ENCODE measurements around the gene TMCC1.
"Not testable (repeated sequence)": the region's sequence is repeated elsewhere in the genome, so short reads cannot be mapped to it uniquely, and the experiment has no call there.

Gene TMCC1

GRCh38 chr3:129859272-129859671, 34.2 kb downstream of the TMCC1 start:
- TF ChIP-seq, protein P1, sequence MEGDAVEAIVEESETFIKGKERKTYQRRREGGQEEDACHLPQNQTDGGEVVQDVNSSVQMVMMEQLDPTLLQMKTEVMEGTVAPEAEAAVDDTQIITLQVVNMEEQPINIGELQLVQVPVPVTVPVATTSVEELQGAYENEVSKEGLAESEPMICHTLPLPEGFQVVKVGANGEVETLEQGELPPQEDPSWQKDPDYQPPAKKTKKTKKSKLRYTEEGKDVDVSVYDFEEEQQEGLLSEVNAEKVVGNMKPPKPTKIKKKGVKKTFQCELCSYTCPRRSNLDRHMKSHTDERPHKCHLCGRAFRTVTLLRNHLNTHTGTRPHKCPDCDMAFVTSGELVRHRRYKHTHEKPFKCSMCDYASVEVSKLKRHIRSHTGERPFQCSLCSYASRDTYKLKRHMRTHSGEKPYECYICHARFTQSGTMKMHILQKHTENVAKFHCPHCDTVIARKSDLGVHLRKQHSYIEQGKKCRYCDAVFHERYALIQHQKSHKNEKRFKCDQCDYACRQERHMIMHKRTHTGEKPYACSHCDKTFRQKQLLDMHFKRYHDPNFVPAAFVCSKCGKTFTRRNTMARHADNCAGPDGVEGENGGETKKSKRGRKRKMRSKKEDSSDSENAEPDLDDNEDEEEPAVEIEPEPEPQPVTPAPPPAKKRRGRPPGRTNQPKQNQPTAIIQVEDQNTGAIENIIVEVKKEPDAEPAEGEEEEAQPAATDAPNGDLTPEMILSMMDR (IDR thresholded peaks at IDR 0.05; ENCODE audit: control extremely low read depth, extremely low read depth, low read depth, missing control alignments): no peak
- CTCF ChIA-PET: interaction anchor here (1.2 to 1.5 kb wide), 3 partner anchors 13 to 34 kb away, joined by 3 to 4 read pairs (median 3); no protein-coding TSS in a partner anchor
- POLR2A ChIA-PET: no interaction called here
- no peak for DNase-seq (ENCODE audit: extremely low spot score)

- CTCF ChIA-PET: interaction anchor here (0.9 to 1.5 kb wide), 5 partner anchors 12 to 208 kb away, joined by 3 to 4 read pairs (median 3); no protein-coding TSS in a partner anchor
These were observed 35.6 kb downstream of the TMCC1 start for GRCh38 chr3:129857899-129858298.

DNA sequence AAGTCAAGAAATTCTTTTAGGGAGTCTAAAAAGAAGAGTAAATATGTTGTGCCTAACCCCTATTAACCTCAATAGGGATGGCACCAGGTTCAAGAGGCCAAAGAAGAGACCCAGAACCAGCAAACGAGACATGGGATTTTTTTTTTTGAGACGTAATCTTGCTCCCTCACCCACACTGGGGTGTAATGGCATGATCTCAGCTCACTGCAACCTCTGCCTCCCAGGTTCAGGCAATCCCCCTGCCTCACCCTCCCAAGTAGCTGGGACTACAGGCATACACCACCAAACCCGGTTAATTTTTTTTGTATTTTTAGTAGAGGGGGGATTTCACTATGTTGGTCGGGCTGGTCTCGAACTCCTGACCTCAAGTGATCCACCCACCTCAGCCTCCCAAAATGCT, 36.7 kb downstream of the TMCC1 start:
- CTCF ChIA-PET: interaction anchor here (0.9 to 1.5 kb wide), 3 partner anchors 31 to 207 kb away, joined by 3 to 5 read pairs (median 4); no protein-coding TSS in a partner anchor
- POLR2A ChIA-PET; DNase-seq (ENCODE audit: extremely low spot score): not testable (repeated sequence)

More at GRCh38 chr3:129857899-129858298, 35.6 kb downstream of the TMCC1 start:
- POLR2A ChIA-PET: interaction anchor here (0.5 kb wide), 1 partner anchor 1285 kb away, joined by 4 read pairs; no protein-coding TSS in a partner anchor
- DNase-seq (ENCODE audit: extremely low spot score): no peak
- TF ChIP-seq, protein P1 (IDR thresholded peaks at IDR 0.05; ENCODE audit: control extremely low read depth, extremely low read depth, low read depth, missing control alignments): no peak

DNA sequence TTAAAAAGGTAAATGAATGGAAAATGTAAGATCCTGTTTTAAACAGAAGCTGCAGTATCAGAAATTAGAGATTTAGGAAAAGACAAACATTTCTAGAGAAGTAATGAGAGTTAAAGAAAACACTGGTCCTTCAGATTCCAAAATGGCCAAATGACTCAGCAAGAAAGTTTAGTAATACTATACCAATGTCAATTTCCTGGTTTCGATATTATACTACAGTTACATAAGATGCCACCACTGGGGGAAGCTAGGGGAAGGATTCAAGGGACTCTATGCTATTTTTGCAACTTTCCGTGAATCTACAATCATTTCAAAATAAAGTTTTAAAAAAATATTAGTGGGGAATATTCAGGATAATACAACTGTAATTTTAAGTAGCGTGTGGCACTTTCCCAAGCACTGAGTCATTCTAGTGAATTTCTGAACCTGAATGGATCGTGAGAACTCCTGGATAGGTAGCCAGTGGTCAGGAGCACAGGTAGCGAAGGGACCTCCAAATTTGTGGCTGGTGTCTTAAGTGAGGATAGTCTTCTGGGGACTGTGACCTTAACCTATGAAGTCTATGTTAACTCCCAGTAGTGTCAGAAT, 37.6 kb downstream of the TMCC1 start:
- TF ChIP-seq, protein P1 (IDR thresholded peaks at IDR 0.05; ENCODE audit: control extremely low read depth, extremely low read depth, low read depth, missing control alignments): no peak
- CTCF ChIA-PET: interaction anchor here (0.8 to 1.5 kb wide), 3 partner anchors 12 to 30 kb away, joined by 3 to 6 read pairs (median 5); no protein-coding TSS in a partner anchor
- DNase-seq (ENCODE audit: extremely low spot score): no peak
- POLR2A ChIA-PET: no interaction called here

DNA sequence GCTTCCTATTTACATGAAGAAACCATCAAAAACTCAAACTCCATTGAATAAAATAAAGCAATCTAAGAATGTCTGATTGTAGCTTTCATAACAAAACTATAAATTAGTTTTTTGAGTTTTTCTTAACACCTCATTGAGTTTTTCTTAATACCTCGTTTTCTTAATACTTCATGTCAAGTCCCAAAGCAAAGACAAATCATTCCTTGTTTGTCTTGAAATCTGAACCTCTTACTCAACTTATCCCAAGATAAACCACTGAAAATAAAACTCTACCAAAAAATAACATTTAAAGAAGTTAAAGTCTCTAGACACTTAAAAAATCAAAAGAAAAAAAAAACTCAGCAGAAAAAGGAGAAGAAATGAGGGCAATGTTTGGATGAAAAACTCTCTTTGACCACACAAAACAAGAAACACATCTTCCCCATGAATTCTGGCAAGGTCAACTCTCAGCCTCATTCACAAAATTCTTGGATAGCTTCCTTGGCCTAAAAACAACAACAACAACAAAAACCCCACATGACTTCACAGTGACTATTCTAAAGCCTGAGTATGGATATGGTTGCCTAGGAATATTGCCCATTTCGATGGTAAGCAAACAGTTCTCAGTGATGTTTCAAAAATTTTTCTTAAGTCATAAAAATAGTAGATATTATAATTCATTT, 38.2 kb downstream of the TMCC1 start:
- ChIA-PET POLR2A (no interaction called here), CTCF (interaction anchor here (0.8 to 1.5 kb wide), 3 partner anchors 13 to 30 kb away, joined by 3 to 6 read pairs (median 5); no protein-coding TSS in a partner anchor)
- TF ChIP-seq, protein P1 (IDR thresholded peaks at IDR 0.05; ENCODE audit: control extremely low read depth, extremely low read depth, low read depth, missing control alignments): no peak
- DNase-seq (ENCODE audit: extremely low spot score): no peak

DNA sequence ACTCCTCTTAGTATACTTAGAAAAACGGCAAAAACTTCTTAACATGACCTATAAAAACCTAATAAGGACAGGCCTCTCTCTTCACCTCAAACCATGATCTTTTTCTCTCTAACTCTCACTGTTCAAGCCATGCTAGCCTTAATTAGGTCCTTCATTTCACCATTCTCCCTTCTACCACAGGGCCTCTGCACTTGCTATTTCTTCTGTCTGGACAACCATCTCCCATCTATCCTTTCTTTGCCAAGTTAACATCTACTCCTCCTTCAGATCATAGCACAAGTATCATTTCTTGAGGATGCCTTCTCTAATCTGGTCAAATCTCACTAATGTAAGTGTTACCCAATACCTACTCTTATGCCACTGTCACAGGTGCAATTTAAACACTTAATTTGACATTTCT, 39.1 kb downstream of the TMCC1 start:
- TF ChIP-seq, protein P1 (IDR thresholded peaks at IDR 0.05; ENCODE audit: control extremely low read depth, extremely low read depth, low read depth, missing control alignments): no peak
- no peak for DNase-seq (ENCODE audit: extremely low spot score)
- CTCF ChIA-PET: no interaction called here
- POLR2A ChIA-PET: no interaction called here

GRCh38 chr3:129845956-129846355, 47.6 kb downstream of the TMCC1 start:
- POLR2A ChIA-PET: no interaction called here
- TF ChIP-seq, protein P1 (IDR thresholded peaks at IDR 0.05; ENCODE audit: control extremely low read depth, extremely low read depth, low read depth, missing control alignments): no peak
- CTCF ChIA-PET: no interaction called here
- DNase-seq (ENCODE audit: extremely low spot score): no peak
